Measurements from ENCODE around the gene PTPN13. TPM values are rescaled to one million over a fixed set of nuclear protein-coding genes. Genes with fewer than 3 reads are reported as not detected.
"Not testable (repeated sequence)": the region's sequence is repeated elsewhere in the genome, so short reads cannot be mapped to it uniquely, and the experiment has no call there.

Gene PTPN13
- total RNA-seq, 1 donor from 2014 or later = 3.2 TPM

GRCh38 chr4:86631166-86631565 is 37.1 kb downstream of the PTPN13 start:
- DNase-seq = no peak
- intact Hi-C loops (cut with micrococcal nuclease) = no loop called here
- no peak for ATAC-seq

GRCh38 chr4:86633854-86634253 is 39.7 kb downstream of the PTPN13 start:
- intact Hi-C loops (cut with micrococcal nuclease) = no loop called here
- no peak for DNase-seq
- no peak for ATAC-seq

GRCh38 chr4:86640469-86640868 is 46.4 kb downstream of the PTPN13 start:
- no peak for ATAC-seq
- intact Hi-C loops (cut with micrococcal nuclease) = no loop called here
- no peak for DNase-seq

- no peak for ATAC-seq
- no peak for DNase-seq
- intact Hi-C loops (cut with micrococcal nuclease) = no loop called here
Measured at GRCh38 chr4:86641516-86642090, 47.5 kb downstream of the PTPN13 start.

GRCh38 chr4:86644892-86645291 is 50.8 kb downstream of the PTPN13 start:
- ATAC-seq = no peak
- no peak for DNase-seq
- intact Hi-C loops (cut with micrococcal nuclease) = no loop called here

GRCh38 chr4:86652332-86652932 is 58.3 kb downstream of the PTPN13 start:
- DNase-seq (no peak), ATAC-seq (no peak)
- intact Hi-C loops (cut with micrococcal nuclease) = no loop called here

GRCh38 chr4:86653237-86653865 is 59.2 kb downstream of the PTPN13 start:
- intact Hi-C loops (cut with micrococcal nuclease) = no loop called here
- DNase-seq = no peak
- ATAC-seq = no peak

GRCh38 chr4:86656781-86657180 is 62.7 kb downstream of the PTPN13 start:
- ATAC-seq; intact Hi-C loops (cut with micrococcal nuclease); DNase-seq: not testable (repeated sequence)

GRCh38 chr4:86657382-86657781 is 63.3 kb downstream of the PTPN13 start:
- intact Hi-C loops (cut with micrococcal nuclease) = no loop called here
- ATAC-seq = no peak
- DNase-seq = no peak

- DNase-seq (no peak), ATAC-seq (no peak)
- intact Hi-C loops (cut with micrococcal nuclease) = no loop called here
Measured at GRCh38 chr4:86657910-86658309, 63.8 kb downstream of the PTPN13 start.

GRCh38 chr4:86660401-86660800 is 66.3 kb downstream of the PTPN13 start:
- no peak for ATAC-seq
- intact Hi-C loops (cut with micrococcal nuclease) = no loop called here
- DNase-seq = no peak

- intact Hi-C loops (cut with micrococcal nuclease) = no loop called here
- DNase-seq = no peak
- no peak for ATAC-seq
Measured at GRCh38 chr4:86661006-86661405, 66.9 kb downstream of the PTPN13 start.

GRCh38 chr4:86661418-86661817 is 67.3 kb downstream of the PTPN13 start:
- no peak for DNase-seq
- ATAC-seq = no peak
- intact Hi-C loops (cut with micrococcal nuclease) = no loop called here

GRCh38 chr4:86664959-86665358 is 70.8 kb downstream of the PTPN13 start:
- no peak for DNase-seq
- intact Hi-C loops (cut with micrococcal nuclease) = no loop called here

GRCh38 chr4:86670298-86670697 is 76.2 kb downstream of the PTPN13 start:
- intact Hi-C loops (cut with micrococcal nuclease) = no loop called here
- no peak for ATAC-seq
- no peak for DNase-seq

More at GRCh38 chr4:86664959-86665358, 70.8 kb downstream of the PTPN13 start:
- ATAC-seq = no peak

- ATAC-seq (no peak), DNase-seq (no peak)
- intact Hi-C loops (cut with micrococcal nuclease) = no loop called here
Measured at GRCh38 chr4:86670756-86671155, 76.6 kb downstream of the PTPN13 start.

- DNase-seq (no peak), ATAC-seq (no peak)
- intact Hi-C loops (cut with micrococcal nuclease) = no loop called here
Measured at GRCh38 chr4:86675548-86675947, 81.4 kb downstream of the PTPN13 start.

- ATAC-seq (no peak), DNase-seq (no peak)
- intact Hi-C loops (cut with micrococcal nuclease) = no loop called here
Measured at GRCh38 chr4:86678796-86679195, 84.7 kb downstream of the PTPN13 start.

- intact Hi-C loops (cut with micrococcal nuclease) = no loop called here
- DNase-seq (no peak), ATAC-seq (no peak)
Measured at GRCh38 chr4:86679441-86679840, 85.3 kb downstream of the PTPN13 start.

- intact Hi-C loops (cut with micrococcal nuclease) = no loop called here
- ATAC-seq (no peak), DNase-seq (no peak)
Measured at GRCh38 chr4:86683167-86683566, 89.1 kb downstream of the PTPN13 start.

GRCh38 chr4:86683983-86684382 is 89.9 kb downstream of the PTPN13 start:
- ATAC-seq (no peak), DNase-seq (no peak)
- intact Hi-C loops (cut with micrococcal nuclease) = no loop called here

Measured in left ventricle myocardium superior (tissue), 1 donor.